Astrocyte (in vitro differentiated cells and primary cell): ENCODE results near the gene CRYBA2.

Experiments
- EZH2 ChIP-seq: IDR thresholded peaks from 2 replicates; pipeline ENCODE4 v1.6.1; 2012; ENCODE audit warnings: mild to moderate bottlenecking, low read length, inconsistent platforms; ENCODE audit not compliant: insufficient read depth
- TF ChIP-seq, protein P1 (sequence below): IDR thresholded peaks from 2 replicates; pipeline ENCODE4 v1.5.1; 2011; ENCODE audit warnings: low read depth, mild to moderate bottlenecking, inconsistent platforms, low read length, moderate library complexity; ENCODE audit not compliant: insufficient read depth

DNA sequence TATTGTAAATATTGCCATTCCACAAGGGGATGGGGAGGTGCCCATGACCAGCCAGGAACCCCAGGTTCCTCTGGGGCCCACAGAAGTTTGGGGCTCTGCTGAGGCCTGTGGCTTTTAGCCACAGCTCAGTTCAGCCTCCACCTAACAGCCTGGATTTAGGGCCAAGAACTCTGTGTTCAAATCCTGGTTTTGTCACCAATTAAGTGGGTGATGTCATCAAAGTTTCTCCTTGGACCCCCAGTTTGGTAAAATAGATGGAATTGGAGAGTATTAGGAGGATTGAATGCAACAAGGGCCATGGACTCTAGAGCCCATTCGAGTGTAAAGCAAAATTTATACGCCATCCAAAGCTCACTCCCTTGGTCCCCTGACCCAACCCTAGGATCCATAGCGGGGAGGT is 5.1 kb downstream of the CRYBA2 start:
- TF ChIP-seq, protein P1, sequence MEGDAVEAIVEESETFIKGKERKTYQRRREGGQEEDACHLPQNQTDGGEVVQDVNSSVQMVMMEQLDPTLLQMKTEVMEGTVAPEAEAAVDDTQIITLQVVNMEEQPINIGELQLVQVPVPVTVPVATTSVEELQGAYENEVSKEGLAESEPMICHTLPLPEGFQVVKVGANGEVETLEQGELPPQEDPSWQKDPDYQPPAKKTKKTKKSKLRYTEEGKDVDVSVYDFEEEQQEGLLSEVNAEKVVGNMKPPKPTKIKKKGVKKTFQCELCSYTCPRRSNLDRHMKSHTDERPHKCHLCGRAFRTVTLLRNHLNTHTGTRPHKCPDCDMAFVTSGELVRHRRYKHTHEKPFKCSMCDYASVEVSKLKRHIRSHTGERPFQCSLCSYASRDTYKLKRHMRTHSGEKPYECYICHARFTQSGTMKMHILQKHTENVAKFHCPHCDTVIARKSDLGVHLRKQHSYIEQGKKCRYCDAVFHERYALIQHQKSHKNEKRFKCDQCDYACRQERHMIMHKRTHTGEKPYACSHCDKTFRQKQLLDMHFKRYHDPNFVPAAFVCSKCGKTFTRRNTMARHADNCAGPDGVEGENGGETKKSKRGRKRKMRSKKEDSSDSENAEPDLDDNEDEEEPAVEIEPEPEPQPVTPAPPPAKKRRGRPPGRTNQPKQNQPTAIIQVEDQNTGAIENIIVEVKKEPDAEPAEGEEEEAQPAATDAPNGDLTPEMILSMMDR, result no peak
- no peak for TF ChIP-seq EZH2
